ENCODE results near the gene MOB3B. TPM values are rescaled to one million over a fixed set of nuclear protein-coding genes. Genes with fewer than 3 reads are reported as not detected.

Gene MOB3B
- total RNA-seq, 1 experiment from 2014 or later: 0.03 TPM

DNA sequence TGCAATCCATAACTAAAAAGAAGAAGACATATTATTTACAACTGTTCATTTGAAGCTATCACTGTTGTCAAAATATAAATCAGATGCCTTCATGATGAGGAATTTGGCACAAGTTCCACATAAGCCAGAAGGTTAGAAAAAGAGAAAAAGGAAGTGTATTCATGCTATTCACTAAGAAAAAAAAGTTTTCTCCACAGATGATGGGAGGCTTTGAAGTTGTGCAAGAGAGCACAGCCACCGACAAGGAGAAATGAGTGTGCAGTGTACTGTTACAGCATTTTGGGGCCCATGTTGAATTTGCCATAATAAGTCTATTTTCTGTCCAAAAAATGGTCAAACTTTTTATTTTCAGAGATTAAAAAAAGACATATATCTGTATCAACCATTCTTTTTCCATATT, 38.5 kb downstream of the MOB3B start:
- DNase-seq (ENCODE audit: low read depth): no peak
- in situ Hi-C loops (cut with HindIII; ENCODE audit: low pct_unique_long_range_greater_than_20kb, low sequenced_read_pairs): no loop called here

DNA sequence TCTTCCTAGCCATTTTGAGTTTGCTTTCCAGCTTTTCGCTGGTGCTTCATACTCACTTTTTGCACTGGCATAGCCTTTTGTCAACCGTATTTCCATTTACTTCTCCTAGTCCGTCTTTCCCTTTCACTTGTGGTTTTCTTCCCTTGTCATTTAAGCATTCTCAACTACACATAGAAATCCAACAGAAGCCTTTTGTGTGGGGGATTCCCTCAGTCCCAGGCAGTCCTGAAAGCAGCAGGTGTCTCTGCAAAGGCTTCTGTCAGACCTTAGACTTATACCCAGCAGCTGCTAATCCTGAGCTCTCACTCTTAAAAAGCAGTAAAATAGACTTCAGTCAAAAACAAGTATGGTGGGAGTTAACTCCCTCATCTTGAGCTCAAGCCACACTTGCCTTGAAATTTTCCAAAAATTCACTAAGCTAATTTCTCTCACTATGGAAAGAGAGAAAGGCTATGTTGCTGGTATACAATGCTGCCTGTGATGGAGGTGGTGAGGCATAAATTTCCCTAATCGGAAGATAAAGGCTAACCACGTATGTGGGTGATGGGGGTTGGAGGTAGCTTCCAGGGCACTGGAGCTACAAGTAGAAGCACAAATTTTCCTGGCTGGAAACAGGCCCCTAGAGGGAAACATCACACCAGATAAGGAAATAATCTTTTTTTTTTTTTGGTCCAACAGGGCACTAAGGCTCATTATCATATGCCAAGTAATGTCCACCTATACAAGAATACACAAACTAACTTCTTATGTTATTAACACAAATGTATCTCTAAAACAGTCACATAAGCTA, 40.3 kb downstream of the MOB3B start:
- no peak for DNase-seq (ENCODE audit: low read depth)
- in situ Hi-C loops (cut with HindIII; ENCODE audit: low pct_unique_long_range_greater_than_20kb, low sequenced_read_pairs): no loop called here

DNA sequence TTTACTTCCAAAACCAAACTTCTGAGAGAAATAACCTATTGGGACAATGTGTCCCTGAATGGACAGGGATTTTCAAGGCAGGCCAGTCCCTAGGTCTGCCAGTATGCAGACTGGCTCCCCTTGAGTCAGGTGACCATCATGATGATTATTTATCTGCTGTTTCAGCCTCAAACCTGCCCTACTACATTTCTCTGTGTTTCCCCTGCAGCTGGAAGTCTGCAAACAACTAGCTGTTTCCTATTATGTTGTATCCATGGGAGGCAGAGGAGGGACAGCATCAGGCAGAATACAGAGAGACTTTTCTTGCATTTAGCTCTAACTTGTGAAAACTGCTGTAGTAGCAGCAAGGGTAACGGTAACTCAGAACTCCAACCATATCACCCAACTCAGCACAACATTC, 41.7 kb downstream of the MOB3B start:
- DNase-seq (ENCODE audit: low read depth): no peak
- in situ Hi-C loops (cut with HindIII; ENCODE audit: low pct_unique_long_range_greater_than_20kb, low sequenced_read_pairs): no loop called here

DNA sequence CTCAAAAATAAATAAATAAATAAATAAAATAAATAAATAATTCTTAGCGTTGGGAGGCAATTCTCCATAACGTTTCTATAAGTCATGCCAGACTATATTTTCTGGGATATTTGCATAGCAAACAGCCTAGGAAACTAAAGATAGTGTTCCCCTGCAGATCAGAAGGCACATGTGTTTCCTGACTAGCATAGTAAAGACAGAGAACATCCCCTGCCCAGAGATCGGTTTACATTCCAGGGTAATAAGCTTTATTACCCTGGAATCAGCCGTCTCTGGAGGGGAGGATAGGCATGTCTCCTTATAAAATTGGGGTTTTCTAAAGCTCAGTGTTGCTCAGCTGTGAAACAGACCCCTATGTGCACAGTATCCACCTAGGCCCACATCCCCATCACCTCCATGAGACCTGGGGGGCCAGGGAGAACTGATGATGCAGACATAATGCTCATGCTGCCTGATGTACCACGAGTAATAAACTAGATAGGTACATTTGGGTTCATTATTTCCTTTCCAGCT, 42.4 kb downstream of the MOB3B start:
- DNase-seq (ENCODE audit: low read depth): no peak
- in situ Hi-C loops (cut with HindIII; ENCODE audit: low pct_unique_long_range_greater_than_20kb, low sequenced_read_pairs): no loop called here

DNA sequence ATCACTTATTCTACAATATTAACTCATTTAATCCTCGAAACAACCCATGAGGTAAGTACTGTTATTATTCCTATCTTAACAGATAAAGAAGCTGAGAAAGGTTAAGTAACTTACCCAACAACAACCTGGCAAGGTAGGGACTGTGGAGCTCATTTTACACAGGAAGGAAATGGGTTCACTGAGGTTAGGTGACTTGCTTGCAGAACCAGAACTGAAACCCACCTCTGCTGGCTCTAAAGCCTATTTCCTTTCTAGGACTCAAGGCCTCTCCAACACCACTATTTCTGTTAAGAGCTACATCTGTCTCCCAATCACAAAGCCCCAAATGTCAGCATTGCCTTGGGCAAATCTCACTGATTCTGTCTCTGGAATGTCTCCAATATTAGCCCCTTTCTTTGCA, 44.5 kb downstream of the MOB3B start:
- in situ Hi-C loops (cut with HindIII; ENCODE audit: low pct_unique_long_range_greater_than_20kb, low sequenced_read_pairs): no loop called here
- DNase-seq (ENCODE audit: low read depth): no peak

DNA sequence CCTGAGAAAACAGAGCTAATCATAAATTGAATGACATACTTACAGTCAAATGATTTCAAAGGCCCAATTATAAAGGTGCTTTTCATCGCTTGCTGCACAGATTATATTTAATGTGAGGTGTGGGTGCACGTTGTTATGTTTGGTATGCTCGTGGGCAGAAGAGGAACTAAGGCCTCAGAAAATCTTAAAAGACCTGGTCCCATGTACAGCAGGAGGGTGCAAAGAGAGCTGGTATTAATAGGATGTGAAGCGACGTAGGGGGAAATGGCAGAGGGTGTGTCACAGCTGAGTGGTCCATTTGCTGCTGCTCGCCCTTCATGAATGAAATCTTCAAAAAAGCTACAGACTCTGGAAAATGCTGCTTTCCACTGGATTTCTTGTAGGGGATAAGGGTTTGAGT, 46.0 kb downstream of the MOB3B start:
- DNase-seq (ENCODE audit: low read depth): no peak
- in situ Hi-C loops (cut with HindIII; ENCODE audit: low pct_unique_long_range_greater_than_20kb, low sequenced_read_pairs): no loop called here

DNA sequence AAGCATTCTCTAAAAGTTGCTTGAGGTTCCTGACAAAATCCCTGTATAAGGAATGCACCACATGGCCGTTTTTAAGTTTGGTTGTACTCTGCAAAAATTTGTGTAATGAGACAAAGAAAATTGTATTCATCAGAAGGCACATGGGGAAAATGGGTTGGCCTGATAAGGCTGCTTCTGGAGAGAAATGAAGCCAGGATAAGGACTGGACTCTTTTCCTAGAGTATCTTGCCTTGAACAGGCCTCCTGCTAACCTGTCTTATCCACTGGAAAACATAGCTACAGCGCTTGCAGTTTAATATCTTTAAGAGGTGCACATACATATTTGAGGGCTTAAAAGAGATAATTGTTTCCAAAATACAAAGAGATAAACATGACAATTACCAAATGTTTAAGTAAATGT, 46.9 kb downstream of the MOB3B start:
- in situ Hi-C loops (cut with HindIII; ENCODE audit: low pct_unique_long_range_greater_than_20kb, low sequenced_read_pairs): no loop called here

DNA sequence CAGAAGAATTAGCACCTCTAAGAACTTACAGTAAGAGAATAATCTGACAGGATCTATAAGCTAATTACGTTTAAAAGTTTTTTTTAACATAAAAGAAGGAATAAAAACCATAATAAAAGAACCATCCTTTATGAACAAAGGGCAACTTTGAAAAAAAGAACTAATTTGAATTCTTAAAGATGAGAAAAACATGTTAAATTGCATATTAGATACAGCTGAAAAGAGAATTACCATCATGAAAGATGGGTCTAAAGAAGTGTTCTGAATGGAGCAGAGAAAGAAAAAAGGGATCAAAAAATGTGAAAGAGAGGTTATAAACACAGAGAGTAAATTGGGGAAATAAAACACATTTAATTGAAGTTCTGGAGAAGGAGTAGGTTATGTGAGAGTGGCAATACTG, 51.3 kb downstream of the MOB3B start:
- no peak for DNase-seq (ENCODE audit: low read depth)
- in situ Hi-C loops (cut with HindIII; ENCODE audit: low pct_unique_long_range_greater_than_20kb, low sequenced_read_pairs): no loop called here

More for the DNA sequence above, 46.9 kb downstream of the MOB3B start:
- DNase-seq (ENCODE audit: low read depth): no peak

DNA sequence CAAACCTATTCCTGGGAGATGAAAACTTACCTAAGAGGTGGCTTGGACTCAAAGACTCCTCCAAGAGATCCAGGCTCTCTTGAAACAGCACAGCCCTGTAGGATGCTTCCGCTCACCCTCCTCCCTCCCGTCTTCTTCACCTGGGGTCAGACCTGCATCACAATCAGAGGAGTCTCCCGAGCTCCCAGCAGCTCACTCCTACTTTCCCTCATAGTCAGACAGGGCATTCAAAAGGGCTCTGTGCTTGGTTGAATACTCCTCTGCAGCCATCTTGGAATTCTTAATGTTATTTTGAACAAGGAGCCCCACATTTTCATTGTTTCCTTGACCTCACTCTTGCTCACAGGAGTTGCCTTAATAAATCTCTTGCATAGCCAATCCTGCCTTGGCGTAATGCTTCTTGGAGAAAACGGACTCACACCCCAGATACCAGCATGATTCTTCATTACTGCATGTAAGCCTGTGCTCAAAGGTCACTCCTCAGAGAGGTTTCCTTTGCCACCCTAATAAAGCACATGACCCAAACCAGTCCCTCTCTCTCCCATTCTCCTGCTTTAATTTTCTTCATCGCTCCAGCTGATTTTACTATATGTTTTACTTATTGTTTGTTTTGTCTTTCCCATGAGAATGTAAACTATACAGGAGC, 52.6 kb downstream of the MOB3B start:
- in situ Hi-C loops (cut with HindIII; ENCODE audit: low pct_unique_long_range_greater_than_20kb, low sequenced_read_pairs): no loop called here
- no peak for DNase-seq (ENCODE audit: low read depth)

DNA sequence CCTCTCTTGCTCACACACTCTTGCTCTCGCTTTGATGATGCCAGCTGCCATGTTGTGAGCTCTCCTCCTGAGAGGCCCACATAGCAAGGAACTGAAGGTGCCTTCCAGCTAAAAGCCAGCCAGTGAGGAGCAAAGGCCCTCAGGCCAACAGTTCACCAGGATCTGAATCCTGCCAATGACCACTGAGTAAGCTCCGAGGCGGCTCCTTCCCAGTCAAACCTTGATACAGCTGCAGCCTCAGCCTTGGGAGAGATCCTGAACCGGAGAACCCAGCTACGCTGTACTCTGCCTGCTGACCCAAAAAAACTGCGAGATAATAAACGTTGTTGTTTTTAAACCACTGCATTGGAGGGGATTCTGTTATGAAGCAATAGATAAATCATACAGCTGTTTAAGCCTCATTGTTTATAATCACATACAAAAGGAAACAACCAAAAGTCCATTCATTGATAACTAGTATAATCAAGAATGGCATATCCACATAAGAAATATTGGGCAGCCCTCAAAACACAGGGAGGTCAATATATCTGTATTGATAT, 54.5 kb downstream of the MOB3B start:
- in situ Hi-C loops (cut with HindIII; ENCODE audit: low pct_unique_long_range_greater_than_20kb, low sequenced_read_pairs): no loop called here
- no peak for DNase-seq (ENCODE audit: low read depth)

DNA sequence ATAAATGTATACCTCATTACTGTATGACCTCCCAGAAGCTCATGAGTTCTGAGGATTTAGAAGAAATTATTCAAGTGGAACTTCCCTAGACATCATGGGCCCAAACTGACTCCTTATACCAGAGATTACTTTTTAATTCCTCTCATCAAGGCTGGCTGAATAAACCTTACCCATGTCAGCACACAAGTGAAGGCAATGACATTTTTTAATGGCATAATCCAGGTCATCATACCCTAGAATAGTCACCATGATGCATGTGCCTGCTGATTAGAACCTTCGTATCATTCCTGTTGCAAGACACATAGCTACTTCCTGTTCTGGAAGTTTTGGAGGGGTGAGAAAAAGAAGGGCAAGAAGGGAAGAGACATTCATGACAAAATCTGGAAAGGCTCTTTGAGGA, 55.3 kb downstream of the MOB3B start:
- in situ Hi-C loops (cut with HindIII; ENCODE audit: low pct_unique_long_range_greater_than_20kb, low sequenced_read_pairs): no loop called here

DNA sequence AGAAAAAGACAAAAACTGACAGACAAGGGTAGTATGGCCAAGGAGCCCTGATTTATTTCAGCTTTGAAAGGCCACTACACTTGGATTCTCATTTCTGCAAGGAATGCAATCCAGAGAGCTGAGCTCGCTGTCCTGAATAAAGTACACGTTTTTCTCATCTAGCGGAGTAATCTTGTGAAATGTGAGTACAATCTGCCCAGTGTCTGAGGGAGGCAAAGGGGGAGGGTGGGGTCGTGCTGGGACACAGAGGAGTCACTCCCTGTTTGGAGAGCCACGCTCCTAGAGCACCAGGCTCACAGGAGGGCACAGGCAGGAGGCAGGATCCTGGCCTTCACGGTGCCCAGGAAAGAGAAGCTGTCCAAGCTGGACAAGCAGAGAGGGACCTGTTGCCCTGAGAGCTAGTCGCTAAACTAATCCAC, 56.5 kb downstream of the MOB3B start:
- no peak for DNase-seq (ENCODE audit: low read depth)
- in situ Hi-C loops (cut with HindIII; ENCODE audit: low pct_unique_long_range_greater_than_20kb, low sequenced_read_pairs): no loop called here

More for the DNA sequence above, 55.3 kb downstream of the MOB3B start:
- DNase-seq (ENCODE audit: low read depth): no peak

DNA sequence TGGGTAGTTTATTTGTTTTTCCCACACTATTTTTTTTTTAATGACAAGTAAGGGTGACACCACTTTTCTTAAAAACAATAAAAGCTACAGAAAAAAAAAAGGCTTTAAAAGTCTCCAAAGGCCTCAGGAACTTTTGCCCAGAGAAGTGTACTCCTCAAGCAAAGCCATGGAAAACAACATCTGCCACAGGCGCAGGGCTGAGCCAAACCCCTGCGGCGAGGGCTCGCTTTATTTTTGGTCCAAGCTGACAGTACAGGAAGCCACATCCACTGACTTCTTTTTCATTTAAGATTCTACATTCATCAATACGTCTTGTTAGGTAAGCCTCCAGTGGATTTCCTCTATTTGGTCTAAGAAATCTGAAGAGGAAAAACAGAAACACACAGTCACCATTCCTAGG, 57.4 kb downstream of the MOB3B start:
- in situ Hi-C loops (cut with HindIII; ENCODE audit: low pct_unique_long_range_greater_than_20kb, low sequenced_read_pairs): no loop called here
- DNase-seq (ENCODE audit: low read depth): no peak

DNA sequence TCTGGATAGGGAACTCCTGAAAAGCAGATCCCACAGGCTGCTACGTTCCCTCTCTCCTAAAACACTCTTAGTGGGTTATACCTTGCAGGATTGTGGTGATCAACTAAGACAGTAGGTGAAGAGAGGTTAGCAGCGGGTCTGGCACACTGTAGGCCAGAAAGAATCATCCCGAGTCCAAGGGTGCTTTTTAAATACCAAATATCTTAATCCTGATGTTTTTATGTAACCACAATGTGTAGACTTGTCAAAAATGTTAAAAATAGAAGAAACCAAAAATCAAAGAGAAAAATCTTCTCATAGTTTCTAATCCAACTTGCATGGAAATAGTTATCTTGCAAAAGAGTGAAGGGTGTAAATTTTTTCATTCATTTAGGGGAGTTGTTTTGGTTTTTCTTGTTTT, 57.8 kb downstream of the MOB3B start:
- DNase-seq (ENCODE audit: low read depth): no peak
- in situ Hi-C loops (cut with HindIII; ENCODE audit: low pct_unique_long_range_greater_than_20kb, low sequenced_read_pairs): no loop called here

DNA sequence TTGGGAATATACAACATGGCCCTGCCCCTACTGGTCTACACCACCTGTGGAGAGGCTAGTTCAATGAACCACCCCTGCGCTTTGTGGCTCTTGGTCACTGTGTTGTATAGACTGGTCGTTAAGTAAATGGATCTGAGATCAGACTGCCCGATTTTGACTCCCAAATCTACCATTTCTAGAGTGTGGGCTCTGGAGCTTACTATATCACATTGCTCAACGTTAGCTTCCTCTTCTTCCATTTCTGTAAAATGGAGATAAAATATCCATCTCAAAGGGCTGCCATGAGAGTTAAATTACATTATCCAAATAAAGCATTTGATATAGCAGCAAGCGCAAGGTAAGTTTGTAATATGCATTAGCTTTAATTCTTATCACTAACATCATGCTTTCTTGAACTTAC, 58.2 kb downstream of the MOB3B start:
- in situ Hi-C loops (cut with HindIII; ENCODE audit: low pct_unique_long_range_greater_than_20kb, low sequenced_read_pairs): no loop called here
- DNase-seq (ENCODE audit: low read depth): no peak

DNA sequence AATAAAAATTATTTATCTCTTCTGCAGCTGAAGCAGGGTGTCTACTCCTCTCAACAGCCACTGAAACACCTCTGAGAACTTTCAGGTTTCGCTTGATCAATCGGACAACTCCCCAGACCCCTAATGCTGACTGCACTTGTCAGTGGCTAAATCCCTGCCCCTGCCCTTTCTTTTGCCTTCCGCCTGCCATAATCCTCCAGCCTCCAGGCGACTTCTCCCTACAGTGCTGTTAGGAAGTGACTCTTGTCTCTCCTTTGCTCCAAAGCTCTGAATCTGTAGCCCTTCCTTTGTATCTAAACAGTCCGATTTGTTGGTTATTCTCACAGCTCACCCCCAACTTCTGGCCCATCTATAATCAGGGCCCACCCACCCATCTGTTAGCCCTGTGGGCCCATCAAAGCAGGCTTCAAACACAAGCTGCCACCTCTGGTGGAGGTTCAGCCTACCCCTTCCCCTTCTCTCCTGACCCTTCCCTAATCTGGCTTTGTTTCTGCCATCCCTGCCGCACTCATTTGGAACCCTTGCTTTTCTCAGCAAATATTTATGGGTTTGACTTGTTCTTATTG, 59.2 kb downstream of the MOB3B start:
- no peak for DNase-seq (ENCODE audit: low read depth)
- in situ Hi-C loops (cut with HindIII; ENCODE audit: low pct_unique_long_range_greater_than_20kb, low sequenced_read_pairs): no loop called here

DNA sequence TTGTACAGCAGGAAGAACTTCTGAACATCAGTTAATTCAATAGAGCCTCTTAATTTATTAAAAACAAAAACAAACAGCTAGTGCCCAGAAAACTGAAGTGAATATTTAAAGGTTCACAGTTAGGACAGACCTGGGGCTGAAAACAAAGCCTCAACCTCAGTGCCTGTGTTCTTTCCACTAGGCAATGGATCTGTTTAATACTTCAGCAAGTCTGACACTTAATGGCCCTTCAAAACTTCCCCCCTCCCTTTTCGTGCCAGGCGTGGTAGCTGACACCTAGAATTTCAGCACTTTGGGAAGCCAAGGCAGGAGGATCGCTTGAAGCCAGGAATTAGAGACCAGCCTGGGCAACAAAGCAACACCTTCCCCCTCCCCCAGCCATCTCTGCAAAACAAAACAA, 60.1 kb downstream of the MOB3B start:
- in situ Hi-C loops (cut with HindIII; ENCODE audit: low pct_unique_long_range_greater_than_20kb, low sequenced_read_pairs): no loop called here

DNA sequence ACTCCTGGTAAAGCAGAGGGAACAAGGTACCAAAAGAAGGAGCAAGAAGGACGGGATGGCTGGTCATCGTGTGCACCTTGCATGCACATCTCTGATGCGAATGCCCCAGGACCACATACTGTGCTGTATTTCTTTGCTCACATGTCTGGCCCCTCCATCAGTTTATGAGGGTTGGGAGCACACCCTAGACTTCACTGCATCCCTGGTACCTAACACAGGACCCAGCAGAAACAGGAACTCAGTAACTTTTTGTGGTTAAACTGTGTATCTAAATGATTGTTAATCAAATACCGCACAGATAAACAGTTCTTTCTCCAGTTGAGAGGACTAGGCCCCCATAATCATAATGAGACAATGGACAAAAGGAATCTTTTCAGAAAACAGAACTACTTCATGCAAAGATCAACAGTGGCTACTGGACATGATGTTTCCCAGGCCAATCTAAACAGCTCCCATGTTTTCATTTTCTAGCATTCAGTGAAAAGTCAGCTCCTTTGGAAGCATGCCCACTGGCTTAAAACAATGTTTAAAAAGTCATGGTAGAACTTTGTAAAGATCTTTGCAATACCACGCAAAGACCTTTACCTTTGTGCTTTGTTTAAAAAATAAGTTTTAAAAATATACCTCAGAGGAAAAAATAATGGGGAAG, 61.0 kb downstream of the MOB3B start:
- DNase-seq (ENCODE audit: low read depth): no peak
- in situ Hi-C loops (cut with HindIII; ENCODE audit: low pct_unique_long_range_greater_than_20kb, low sequenced_read_pairs): no loop called here

More for the DNA sequence above, 60.1 kb downstream of the MOB3B start:
- no peak for DNase-seq (ENCODE audit: low read depth)

DNA sequence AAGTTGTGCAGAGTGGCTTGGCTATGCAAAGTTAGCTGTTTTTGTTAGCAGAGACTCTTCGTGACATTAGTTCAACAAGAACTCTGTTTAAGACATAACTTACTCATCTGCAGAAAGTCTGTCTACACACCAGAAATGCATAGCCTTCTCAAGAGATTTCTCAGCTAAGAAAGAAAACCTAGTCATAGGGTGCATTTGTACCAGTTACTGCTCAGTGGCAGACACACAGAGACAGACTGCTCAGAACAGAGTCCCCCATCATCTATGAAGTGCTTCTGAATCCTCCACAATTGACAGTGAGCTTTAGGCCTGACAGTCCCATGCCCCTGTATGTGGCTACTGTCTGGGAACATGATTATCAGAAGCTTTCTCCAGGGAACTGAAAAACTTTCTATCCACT, 61.6 kb downstream of the MOB3B start:
- in situ Hi-C loops (cut with HindIII; ENCODE audit: low pct_unique_long_range_greater_than_20kb, low sequenced_read_pairs): no loop called here
- no peak for DNase-seq (ENCODE audit: low read depth)
